ENCODE results near the gene KASH5. TPM values are rescaled to one million over a fixed set of nuclear protein-coding genes. Genes with fewer than 3 reads are reported as not detected.
"Not testable (repeated sequence)": the region's sequence is repeated elsewhere in the genome, so short reads cannot be mapped to it uniquely, and the experiment has no call there.

Gene KASH5
- total and polyA plus RNA-seq, 5 experiments from 2014 or later: 0.22 to 0.36 TPM; not detected in 3

- peak within 1 kb of the TSS in 1 of 10 donors; percentile 56 for H3K27ac Mint-ChIP-seq
- ATAC-seq: peak; percentile 63 to 81
- peak within 1 kb of the TSS in 4 of 10 donors; percentile 22 to 48 (median 32) for H3K4me3 Mint-ChIP-seq
- H3K4me1 Mint-ChIP-seq: peaks cover 0 to 22% (median 15%) of the 10 kb centered on the region in 4 donors
- H3K36me3 Mint-ChIP-seq: no peaks in the 10 kb centered on the region
- H3K27me3 Mint-ChIP-seq: peaks cover 0 to 31% (median 3%) of the 10 kb centered on the region in 5 donors
- POLR2A ChIA-PET: interaction anchor here (0.7 kb wide), 1 partner anchor 277 kb away, joined by 4 read pairs; no protein-coding TSS in a partner anchor
- DNase-seq: peak; percentile 39 to 77 (median 64)
- H3K9me3 Mint-ChIP-seq: no peaks in the 10 kb centered on the region
Observed at GRCh38 chr19:49363268-49364082, 24.6 kb upstream of the KASH5 start, which contains the start of gene DKKL1. Gene DKKL1, plus strand, starts transcription at chr19:49363877. Its CDS starts 122 bp downstream, at chr19:49363999.

GRCh38 chr19:49364083-49364737, 23.8 kb upstream of the KASH5 start:
- POLR2A ChIA-PET: no interaction called here
- peaks cover 0 to 32% (median 3%) of the 10 kb centered on the region in 5 donors for H3K27me3 Mint-ChIP-seq
- H3K36me3 Mint-ChIP-seq: peaks cover 0 to under 1% (median 0%) of the 10 kb centered on the region in 3 donors
- ATAC-seq (no peak), DNase-seq (no peak)
- peak overlapping the region in 1 of 10 donors; percentile 56 for H3K27ac Mint-ChIP-seq
- peaks cover 0 to 7% (median 2%) of the 10 kb centered on the region in 9 donors for H3K9me3 Mint-ChIP-seq
- peaks cover 0 to 22% (median 15%) of the 10 kb centered on the region in 4 donors for H3K4me1 Mint-ChIP-seq
- H3K4me3 Mint-ChIP-seq: peak overlapping the region in 2 of 10 donors; percentile 22 to 29

DNA sequence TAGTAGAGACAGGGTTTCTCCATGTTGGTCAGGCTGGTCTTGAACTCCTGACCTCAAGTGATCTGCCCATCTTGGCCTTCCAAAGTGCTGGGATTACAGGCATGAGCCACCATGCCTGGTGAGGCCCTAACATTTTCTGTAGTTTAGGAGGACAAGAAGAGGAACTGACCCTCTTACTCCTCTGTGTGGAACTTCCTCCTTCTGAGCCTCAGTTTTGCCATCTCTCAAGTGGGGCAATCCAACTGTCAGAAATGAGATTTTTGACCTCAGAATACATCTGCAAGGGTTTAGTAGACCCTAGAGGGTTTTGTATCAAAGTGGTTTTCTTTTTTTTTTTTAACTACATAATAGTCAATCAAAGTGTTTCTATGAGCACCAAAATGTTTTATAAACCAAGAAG, 21.9 kb upstream of the KASH5 start:
- no peak for ATAC-seq
- peaks cover 0 to 31% (median 6%) of the 10 kb centered on the region in 5 donors for H3K27me3 Mint-ChIP-seq
- POLR2A ChIA-PET: interaction anchor here (0.7 to 1.2 kb wide), 2 partner anchors 59 to 81 kb away, joined by 3 to 4 read pairs; partner anchors contain the start of gene GFY
- H3K9me3 Mint-ChIP-seq: peaks cover 0 to 14% (median 8%) of the 10 kb centered on the region in 9 donors
- no peak overlapping the region for H3K27ac Mint-ChIP-seq
- H3K36me3 Mint-ChIP-seq: peaks cover 0 to 9% (median 0%) of the 10 kb centered on the region in 3 donors
- H3K4me3 Mint-ChIP-seq: peak overlapping the region in 1 of 10 donors; percentile 15
- no peak for DNase-seq
- peaks cover 0 to 12% (median 8%) of the 10 kb centered on the region in 4 donors for H3K4me1 Mint-ChIP-seq

- H3K27me3 Mint-ChIP-seq: peaks cover 0 to 31% (median 6%) of the 10 kb centered on the region in 5 donors
- peaks cover 0 to 9% (median 0%) of the 10 kb centered on the region in 3 donors for H3K36me3 Mint-ChIP-seq
- H3K27ac Mint-ChIP-seq: no peak overlapping the region
- peaks cover 0 to 14% (median 8%) of the 10 kb centered on the region in 9 donors for H3K9me3 Mint-ChIP-seq
- POLR2A ChIA-PET: interaction anchor here (0.6 kb wide), 1 partner anchor 945 kb away, joined by 3 read pairs; no protein-coding TSS in a partner anchor
- ATAC-seq: no peak
- H3K4me1 Mint-ChIP-seq: peaks cover 0 to 5% (median 3%) of the 10 kb centered on the region in 4 donors
- no peak overlapping the region for H3K4me3 Mint-ChIP-seq
- no peak for DNase-seq
Observed at GRCh38 chr19:49368711-49369358, 19.2 kb upstream of the KASH5 start.

GRCh38 chr19:49371184-49371583, 16.9 kb upstream of the KASH5 start:
- ATAC-seq: no peak
- H3K27me3 Mint-ChIP-seq: peaks cover 0 to 20% (median 2%) of the 10 kb centered on the region in 5 donors
- no peak overlapping the region for H3K27ac Mint-ChIP-seq
- DNase-seq: no peak
- H3K36me3 Mint-ChIP-seq: peaks cover 0 to 10% (median 0%) of the 10 kb centered on the region in 3 donors
- peaks cover 0 to 14% (median 8%) of the 10 kb centered on the region in 9 donors for H3K9me3 Mint-ChIP-seq
- no peaks in the 10 kb centered on the region for H3K4me1 Mint-ChIP-seq
- H3K4me3 Mint-ChIP-seq: no peak overlapping the region
- POLR2A ChIA-PET: no interaction called here

- POLR2A ChIA-PET: interaction anchor here (0.7 kb wide), 1 partner anchor 506 kb away, joined by 3 read pairs; no protein-coding TSS in a partner anchor
- DNase-seq, H3K4me3 Mint-ChIP-seq, H3K27ac Mint-ChIP-seq, ATAC-seq, H3K4me1 Mint-ChIP-seq: not testable (repeated sequence)
- Mint-ChIP-seq H3K27me3 (peaks cover 0 to 20% (median 4%) of the 10 kb centered on the region in 5 donors), H3K36me3 (peaks cover 0 to 12% (median 0%) of the 10 kb centered on the region in 3 donors), H3K9me3 (peaks cover 0 to 14% (median 8%) of the 10 kb centered on the region in 9 donors)
Observed at GRCh38 chr19:49373174-49373573, 14.9 kb upstream of the KASH5 start.

GRCh38 chr19:49374665-49375434, 13.2 kb upstream of the KASH5 start:
- no peak for DNase-seq
- peaks cover 0 to 4% (median 0%) of the 10 kb centered on the region in 9 donors for H3K9me3 Mint-ChIP-seq
- peaks cover 0 to 16% (median 4%) of the 10 kb centered on the region in 5 donors for H3K27me3 Mint-ChIP-seq
- peak overlapping the region in 1 of 10 donors; percentile 63 for H3K27ac Mint-ChIP-seq
- POLR2A ChIA-PET: interaction anchor here (0.6 kb wide), 1 partner anchor 19 kb away, joined by 3 read pairs; no protein-coding TSS in a partner anchor
- ATAC-seq: no peak
- peaks cover 0 to 7% (median 0%) of the 10 kb centered on the region in 3 donors for H3K36me3 Mint-ChIP-seq
- no peaks in the 10 kb centered on the region for H3K4me1 Mint-ChIP-seq
- no peak overlapping the region for H3K4me3 Mint-ChIP-seq

DNA sequence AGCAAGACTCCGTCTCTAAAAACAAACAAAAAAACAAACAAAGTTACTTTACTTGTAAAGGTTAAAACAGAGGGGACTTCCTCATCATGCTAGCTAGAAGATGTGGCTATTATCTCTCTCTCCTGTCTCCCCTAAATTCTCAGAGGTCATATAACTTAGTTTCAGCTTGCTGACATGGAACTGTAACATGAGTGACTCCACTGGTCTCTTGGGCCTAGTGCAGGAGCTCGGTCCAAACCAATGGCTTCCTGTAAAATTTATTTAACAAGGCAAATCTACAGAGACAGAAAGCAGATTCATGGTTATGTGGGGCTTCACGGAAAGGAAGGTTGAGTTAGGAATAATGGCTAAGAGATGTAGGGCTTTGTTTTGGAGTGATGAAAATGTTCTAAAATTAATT, 9.5 kb upstream of the KASH5 start:
- Mint-ChIP-seq H3K27me3 (peaks cover 0 to 18% (median 8%) of the 10 kb centered on the region in 5 donors), H3K4me3 (no peak overlapping the region)
- POLR2A ChIA-PET: no interaction called here

DNA sequence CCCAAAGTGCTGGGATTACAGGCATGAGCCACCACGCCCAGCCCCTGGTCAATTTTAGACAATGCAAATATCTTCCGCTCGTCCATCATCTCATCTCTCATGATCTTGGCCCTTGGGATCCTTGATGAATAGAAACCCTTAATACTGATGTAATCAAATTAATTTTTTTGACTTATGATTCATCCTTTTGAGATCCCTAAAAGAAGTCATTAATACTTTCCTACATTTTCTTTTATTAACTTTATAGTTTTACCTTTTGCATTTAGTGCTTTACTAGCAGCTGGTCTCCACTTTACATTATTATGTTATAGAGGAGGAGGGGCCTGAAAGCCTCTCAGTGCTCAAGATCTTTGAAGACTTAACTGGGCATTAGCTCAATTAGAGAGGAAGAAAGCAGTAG, 7.7 kb upstream of the KASH5 start:
- peaks cover 0 to 17% (median 6%) of the 10 kb centered on the region in 9 donors for H3K9me3 Mint-ChIP-seq
- POLR2A ChIA-PET: no interaction called here
- H3K4me3 Mint-ChIP-seq: no peak overlapping the region
- peaks cover 0 to 22% (median 6%) of the 10 kb centered on the region in 5 donors for H3K27me3 Mint-ChIP-seq
- no peak for DNase-seq
- peak overlapping the region in 1 of 10 donors; percentile 15 for H3K27ac Mint-ChIP-seq
- ATAC-seq: no peak
- peaks cover 0 to 10% (median 9%) of the 10 kb centered on the region in 3 donors for H3K36me3 Mint-ChIP-seq
- peaks cover 0 to 2% (median 0%) of the 10 kb centered on the region in 4 donors for H3K4me1 Mint-ChIP-seq

More for the DNA sequence above, 9.5 kb upstream of the KASH5 start:
- DNase-seq (no peak), ATAC-seq (no peak)
- Mint-ChIP-seq H3K4me1 (peaks cover 0 to 2% (median 0%) of the 10 kb centered on the region in 4 donors), H3K36me3 (peaks cover 0 to 10% (median 6%) of the 10 kb centered on the region in 3 donors), H3K27ac (no peak overlapping the region), H3K9me3 (peaks cover 0 to 17% (median 6%) of the 10 kb centered on the region in 9 donors)

GRCh38 chr19:49382639-49383038, 5.4 kb upstream of the KASH5 start:
- ATAC-seq (no peak), DNase-seq (no peak)
- H3K27me3 Mint-ChIP-seq: peaks cover 0 to 11% (median 4%) of the 10 kb centered on the region in 5 donors
- H3K4me3 Mint-ChIP-seq: no peak overlapping the region
- peaks cover 0 to 17% (median 6%) of the 10 kb centered on the region in 9 donors for H3K9me3 Mint-ChIP-seq
- POLR2A ChIA-PET: no interaction called here
- H3K27ac Mint-ChIP-seq: no peak overlapping the region
- peaks cover 0 to 5% (median 3%) of the 10 kb centered on the region in 4 donors for H3K4me1 Mint-ChIP-seq
- peaks cover 0 to 10% (median 6%) of the 10 kb centered on the region in 3 donors for H3K36me3 Mint-ChIP-seq

DNA sequence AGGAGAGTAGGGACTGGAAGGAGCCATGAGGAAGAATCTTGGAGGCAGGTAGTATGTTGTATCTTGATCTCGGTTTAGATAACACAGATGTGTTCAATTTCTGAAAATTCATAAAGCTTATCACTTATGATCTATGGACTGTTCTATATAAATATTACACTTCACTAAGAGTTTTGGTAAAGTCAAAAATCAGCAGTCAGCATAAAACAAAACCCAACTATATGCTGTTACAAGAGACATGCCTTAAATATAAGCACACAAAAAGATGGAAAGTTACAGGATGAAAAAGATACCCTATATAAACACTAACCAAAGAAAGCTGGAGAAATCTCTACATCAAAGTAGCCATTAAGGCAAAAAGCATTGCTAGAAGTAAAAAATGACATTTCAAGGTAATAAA, 4.5 kb upstream of the KASH5 start:
- peaks cover 0 to 17% (median 6%) of the 10 kb centered on the region in 9 donors for H3K9me3 Mint-ChIP-seq
- no peak overlapping the region for H3K27ac Mint-ChIP-seq
- H3K4me3 Mint-ChIP-seq: no peak overlapping the region
- POLR2A ChIA-PET: interaction anchor here (0.7 to 0.8 kb wide), 2 partner anchors 65 to 109 kb away, joined by 3 read pairs; no protein-coding TSS in a partner anchor
- no peak for DNase-seq
- ATAC-seq: no peak
- peaks cover 0 to 10% (median 6%) of the 10 kb centered on the region in 3 donors for H3K36me3 Mint-ChIP-seq
- peaks cover 4 to 11% (median 5%) of the 10 kb centered on the region in 4 donors for H3K4me1 Mint-ChIP-seq
- H3K27me3 Mint-ChIP-seq: peaks cover 0 to 9% (median 2%) of the 10 kb centered on the region in 5 donors
